ENCODE measurements around the gene H2AZ1. TPM values are rescaled to one million over a fixed set of nuclear protein-coding genes. Genes with fewer than 3 reads are reported as not detected.

Gene H2AZ1
- total and polyA plus RNA-seq, 3 donors from 2014 or later: 73.0 to 260 (median 91.5) TPM

GRCh38 chr4:99950913-99951254, 809 bp upstream of the H2AZ1 start:
- H3K4me3 ChIP-seq: peak overlapping the region; percentile 81 to 84
- DNase-seq: no peak
- TF ChIP-seq, protein P1, sequence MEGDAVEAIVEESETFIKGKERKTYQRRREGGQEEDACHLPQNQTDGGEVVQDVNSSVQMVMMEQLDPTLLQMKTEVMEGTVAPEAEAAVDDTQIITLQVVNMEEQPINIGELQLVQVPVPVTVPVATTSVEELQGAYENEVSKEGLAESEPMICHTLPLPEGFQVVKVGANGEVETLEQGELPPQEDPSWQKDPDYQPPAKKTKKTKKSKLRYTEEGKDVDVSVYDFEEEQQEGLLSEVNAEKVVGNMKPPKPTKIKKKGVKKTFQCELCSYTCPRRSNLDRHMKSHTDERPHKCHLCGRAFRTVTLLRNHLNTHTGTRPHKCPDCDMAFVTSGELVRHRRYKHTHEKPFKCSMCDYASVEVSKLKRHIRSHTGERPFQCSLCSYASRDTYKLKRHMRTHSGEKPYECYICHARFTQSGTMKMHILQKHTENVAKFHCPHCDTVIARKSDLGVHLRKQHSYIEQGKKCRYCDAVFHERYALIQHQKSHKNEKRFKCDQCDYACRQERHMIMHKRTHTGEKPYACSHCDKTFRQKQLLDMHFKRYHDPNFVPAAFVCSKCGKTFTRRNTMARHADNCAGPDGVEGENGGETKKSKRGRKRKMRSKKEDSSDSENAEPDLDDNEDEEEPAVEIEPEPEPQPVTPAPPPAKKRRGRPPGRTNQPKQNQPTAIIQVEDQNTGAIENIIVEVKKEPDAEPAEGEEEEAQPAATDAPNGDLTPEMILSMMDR (IDR thresholded peaks at IDR 0.05): no peak
- no peak for TF ChIP-seq POLR2A (IDR thresholded peaks at IDR 0.05)
- WGBS, 2 donors: 0% methylated on average over 8 of the region's 8 CpGs
- peaks cover 13% of the 10 kb centered on the region for H3K4me1 ChIP-seq
- H3K36me3 ChIP-seq (ENCODE audit: low read depth, missing control alignments): no peaks in the 10 kb centered on the region
- H3K27ac ChIP-seq: peak overlapping the region; percentile 92 to 93
- no peaks in the 10 kb centered on the region for H3K27me3 ChIP-seq
- intact Hi-C loops (cut with DNase I; ENCODE audit: low total_unique reads): no loop called here
- H3K9me3 ChIP-seq: no peaks in the 10 kb centered on the region

DNA sequence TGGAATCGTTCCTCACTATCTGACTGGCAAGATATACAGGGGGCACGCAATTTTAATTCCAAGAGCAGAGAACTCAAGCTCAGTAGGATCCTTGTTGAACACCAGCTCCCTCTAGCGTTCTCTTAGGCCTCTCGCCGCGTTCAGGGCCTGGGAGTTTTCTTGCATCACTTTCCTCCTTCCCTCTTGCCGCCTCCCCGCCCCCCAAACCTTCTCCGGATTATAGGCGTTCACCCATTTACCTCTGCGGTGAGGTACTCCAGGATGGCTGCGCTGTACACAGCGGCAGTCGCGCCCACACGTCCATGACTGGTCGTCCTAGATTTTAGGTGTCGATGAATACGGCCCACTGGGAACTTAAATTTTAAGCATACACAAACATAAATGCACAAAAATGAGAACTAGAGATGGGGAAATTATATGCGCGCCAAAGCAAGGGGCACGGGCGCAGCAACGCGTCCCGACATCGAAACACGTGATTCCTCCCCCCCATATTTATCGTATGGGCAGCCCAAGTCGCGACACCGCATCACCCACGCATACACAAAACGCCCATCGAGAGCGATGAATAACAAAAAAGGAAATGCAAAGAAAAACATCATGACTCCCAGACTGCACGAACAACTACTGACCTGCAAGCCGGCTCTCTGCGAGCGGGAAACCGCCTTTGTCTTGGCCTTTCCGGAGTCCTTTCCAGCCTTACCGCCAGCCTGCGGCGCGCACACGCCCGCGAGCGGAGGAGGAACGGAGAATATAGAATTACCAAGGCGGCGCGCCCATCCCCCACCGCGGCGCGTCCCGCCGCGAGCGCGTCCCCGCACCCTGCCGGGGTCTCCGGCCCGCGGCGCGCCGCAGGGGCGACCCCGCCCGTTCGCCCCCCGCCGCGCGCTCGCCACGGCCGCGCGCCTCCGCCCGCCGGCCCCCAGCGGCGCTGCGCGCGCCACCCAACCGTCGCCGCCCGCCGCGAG, 759 bp downstream of the H2AZ1 start:
- Histone ChIP-seq H3K4me1 (peaks cover 24% of the 10 kb centered on the region), H3K9me3 (no peaks in the 10 kb centered on the region), H3K4me3 (peak overlapping the region; percentile 81 to 84), H3K36me3 (ENCODE audit: low read depth, missing control alignments) (no peaks in the 10 kb centered on the region), H3K27me3 (no peaks in the 10 kb centered on the region), H3K27ac (peak overlapping the region; percentile 92 to 93)
- DNase-seq: peak; percentile 93
- intact Hi-C loops (cut with DNase I; ENCODE audit: low total_unique reads): no loop called here
- TF ChIP-seq, protein P1 (IDR thresholded peaks at IDR 0.05): peak; percentile 67 to 75 (median 70)
- no peak for TF ChIP-seq POLR2A (IDR thresholded peaks at IDR 0.05)
- 0 to 1% methylated on average over 47 to 98 of the region's 98 CpGs for WGBS, 2 donors

- no peak for DNase-seq
- Histone ChIP-seq H3K4me3 (peak overlapping the region; percentile 86 to 96), H3K36me3 (ENCODE audit: low read depth, missing control alignments) (no peaks in the 10 kb centered on the region), H3K4me1 (peaks cover 24% of the 10 kb centered on the region), H3K27ac (peak overlapping the region; percentile 90 to 93), H3K27me3 (no peaks in the 10 kb centered on the region), H3K9me3 (no peaks in the 10 kb centered on the region)
- 47 to 64% methylated on average over 4 of the region's 4 CpGs for WGBS, 2 donors
- no peak for TF ChIP-seq POLR2A (IDR thresholded peaks at IDR 0.05)
- TF ChIP-seq, protein P1 (IDR thresholded peaks at IDR 0.05): no peak
- intact Hi-C loops (cut with DNase I; ENCODE audit: low total_unique reads): no loop called here
Observed at GRCh38 chr4:99947608-99948007, 2.5 kb downstream of the H2AZ1 start.

DNA sequence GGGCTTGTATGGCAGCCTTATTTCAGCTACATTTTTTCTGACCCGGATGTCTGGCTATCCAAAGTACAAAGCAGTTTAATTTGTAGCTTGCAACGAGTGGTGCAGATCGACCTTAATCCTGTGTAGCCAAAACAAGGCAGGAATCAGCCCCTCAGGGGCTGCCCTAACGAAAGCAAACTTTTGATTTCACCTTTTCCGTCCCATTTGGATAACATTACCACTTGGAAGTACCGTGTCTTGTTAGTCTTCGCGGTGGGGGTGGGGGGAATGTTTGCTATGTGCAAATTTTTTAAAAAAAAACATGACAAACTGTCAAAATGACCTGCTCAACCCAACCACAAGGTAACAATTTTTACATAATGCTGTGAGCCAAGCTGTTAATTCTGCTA, 2.9 kb downstream of the H2AZ1 start:
- intact Hi-C loops (cut with DNase I; ENCODE audit: low total_unique reads): no loop called here
- DNase-seq: no peak
- Histone ChIP-seq H3K27ac (peak overlapping the region; percentile 90 to 93), H3K9me3 (no peaks in the 10 kb centered on the region), H3K27me3 (no peaks in the 10 kb centered on the region), H3K36me3 (ENCODE audit: low read depth, missing control alignments) (no peaks in the 10 kb centered on the region), H3K4me3 (peak overlapping the region; percentile 86 to 96), H3K4me1 (peaks cover 24% of the 10 kb centered on the region)
- TF ChIP-seq, protein P1 (IDR thresholded peaks at IDR 0.05): no peak
- no peak for TF ChIP-seq POLR2A (IDR thresholded peaks at IDR 0.05)
- 13 to 15% methylated on average over 8 of the region's 8 CpGs for WGBS, 2 donors

Data from testis (tissue), 3 donors.